CD4-positive, alpha-beta T cell treated with Interferon alpha-2 for 1 hour (primary cell): ENCODE results near the gene PIK3R2.

ENCODE experiments used
- DNase-seq, 2 donors: peaks; one replicate each; pipeline ENCODE4 v3.0.0-alpha.2; 2020 to 2022

The PIK3R2 gene

GRCh38 chr19:18126097-18126496, 26.9 kb upstream of the PIK3R2 start:
- DNase-seq, result no peak

GRCh38 chr19:18128044-18128443, 24.9 kb upstream of the PIK3R2 start:
- peak; percentile 31 to 40 for DNase-seq

GRCh38 chr19:18128805-18129204, 24.2 kb upstream of the PIK3R2 start:
- no peak for DNase-seq

- DNase-seq, result no peak
Measured at GRCh38 chr19:18130523-18131242, 22.3 kb upstream of the PIK3R2 start.

- no peak for DNase-seq
Measured at GRCh38 chr19:18131841-18132596, 20.9 kb upstream of the PIK3R2 start.

- DNase-seq, result no peak
Measured at GRCh38 chr19:18135712-18136584, 17.0 kb upstream of the PIK3R2 start.

- DNase-seq, result no peak
Measured at GRCh38 chr19:18137242-18137641, 15.7 kb upstream of the PIK3R2 start.

- DNase-seq, result no peak
Measured at GRCh38 chr19:18137657-18138339, 15.2 kb upstream of the PIK3R2 start.

GRCh38 chr19:18140473-18140872, 12.5 kb upstream of the PIK3R2 start:
- DNase-seq, result no peak

GRCh38 chr19:18141031-18141430, 11.9 kb upstream of the PIK3R2 start:
- no peak for DNase-seq

- DNase-seq, result no peak
Measured at GRCh38 chr19:18143902-18144301, 9.1 kb upstream of the PIK3R2 start.

GRCh38 chr19:18144361-18144760, 8.6 kb upstream of the PIK3R2 start:
- DNase-seq, result no peak

GRCh38 chr19:18144906-18145305, 8.1 kb upstream of the PIK3R2 start:
- no peak for DNase-seq

- no peak for DNase-seq
Measured at GRCh38 chr19:18145391-18145999, 7.5 kb upstream of the PIK3R2 start.

- no peak for DNase-seq
Measured at GRCh38 chr19:18147396-18147795, 5.6 kb upstream of the PIK3R2 start.

- DNase-seq, result no peak
Measured at GRCh38 chr19:18149596-18149975, 3.4 kb upstream of the PIK3R2 start.

GRCh38 chr19:18150776-18151624, 2.0 kb upstream of the PIK3R2 start:
- DNase-seq, result no peak

GRCh38 chr19:18152442-18152816, 534 bp upstream of the PIK3R2 start:
- DNase-seq, result peak; percentile 97 to 99

GRCh38 chr19:18153556-18154134, 682 bp downstream of the PIK3R2 start:
- peak in 1 of 2 donors; percentile 24 for DNase-seq

- DNase-seq, result no peak
Measured at GRCh38 chr19:18155095-18156087, 2.4 kb downstream of the PIK3R2 start.
